GM21737 (cell line): ENCODE measurements around the gene FBF1.
"Not testable (repeated sequence)": the region's sequence is repeated elsewhere in the genome, so short reads cannot be mapped to it uniquely, and the experiment has no call there.

Experiments
- ATAC-seq: cut with Tn5 transposase; IDR thresholded peaks from one replicate; pipeline ENCODE4 v1.9.1; 2021; ENCODE audit warnings: mild to moderate bottlenecking, moderate library complexity; ENCODE audit not compliant: unreplicated experiment

Gene FBF1

GRCh38 chr17:75897160-75898019 is 43.5 kb downstream of the FBF1 start:
- no peak for ATAC-seq

- ATAC-seq, result peak; percentile 48
These were observed 44.3 kb downstream of the FBF1 start, which contains the start of gene TRIM65 for GRCh38 chr17:75896415-75897159. TSS of gene TRIM65 (minus strand) at chr17:75896951. CDS start at chr17:75896937, 14 bp downstream.

GRCh38 chr17:75895370-75896155 is 45.3 kb downstream of the FBF1 start:
- ATAC-seq, result no peak

GRCh38 chr17:75894049-75894733 is 46.7 kb downstream of the FBF1 start:
- ATAC-seq, result no peak

- ATAC-seq, result no peak
These were observed 47.4 kb downstream of the FBF1 start for GRCh38 chr17:75893305-75894048.

GRCh38 chr17:75892556-75893224 is 48.2 kb downstream of the FBF1 start:
- ATAC-seq, result no peak

GRCh38 chr17:75891605-75892555 is 49.0 kb downstream of the FBF1 start:
- no peak for ATAC-seq

- no peak for ATAC-seq
These were observed 49.7 kb downstream of the FBF1 start for GRCh38 chr17:75891022-75891604.

GRCh38 chr17:75889454-75889853 is 51.4 kb downstream of the FBF1 start:
- no peak for ATAC-seq

- ATAC-seq, result no peak
These were observed 52.4 kb downstream of the FBF1 start for GRCh38 chr17:75888484-75888883.

GRCh38 chr17:75885860-75886259 is 55.0 kb downstream of the FBF1 start:
- not testable (repeated sequence) for ATAC-seq

- ATAC-seq, result no peak
These were observed 55.4 kb downstream of the FBF1 start for GRCh38 chr17:75885431-75885830.

GRCh38 chr17:75881678-75882454 is 59.0 kb downstream of the FBF1 start:
- no peak for ATAC-seq

- ATAC-seq, result no peak
These were observed 60.6 kb downstream of the FBF1 start for GRCh38 chr17:75880266-75880665.

- no peak for ATAC-seq
These were observed 62.5 kb downstream of the FBF1 start, which contains the start of gene TRIM47 for GRCh38 chr17:75878174-75878998. TSS of gene TRIM47 (minus strand) at chr17:75878581. CDS start at chr17:75878548, 33 bp downstream.

- ATAC-seq, result no peak
These were observed 63.1 kb downstream of the FBF1 start for GRCh38 chr17:75877752-75878173.
